H9 (cell line): ENCODE measurements around the gene TM9SF1. TPM values are rescaled to one million over a fixed set of nuclear protein-coding genes. Genes with fewer than 3 reads are reported as not detected.

Experiments used
- DNase-seq: peaks from one replicate; pipeline ENCODE4 v3.0.0-alpha.2; 2017
- H2AFZ ChIP-seq: one replicate; pipeline ENCODE4 v1.6.1; 2013; ENCODE audit warnings: mild to moderate bottlenecking, low read length, control low read depth, moderate library complexity
- H2AK5ac ChIP-seq: 2 replicates; pipeline ENCODE4 v1.6.1; 2013; ENCODE audit warnings: low read length, control low read depth, mixed read lengths; ENCODE audit not compliant: insufficient read length
- H2BK120ac ChIP-seq: one replicate; pipeline ENCODE4 v1.6.1; 2013; ENCODE audit warnings: low read depth, mild to moderate bottlenecking, low read length, control low read depth, inconsistent platforms; ENCODE audit not compliant: poor library complexity, severe bottlenecking
- H2BK12ac ChIP-seq: 2 replicates; pipeline ENCODE4 v1.6.1; 2013; ENCODE audit warnings: low read length, control low read depth, mixed read lengths, low read depth; ENCODE audit not compliant: insufficient read length
- H2BK15ac ChIP-seq: 2 replicates; pipeline ENCODE4 v1.6.1; 2013; ENCODE audit warnings: low read depth, low read length, control low read depth
- H2BK20ac ChIP-seq: one replicate; pipeline ENCODE4 v1.6.1; 2013; ENCODE audit warnings: low read depth, mild to moderate bottlenecking, low read length, control low read depth, inconsistent platforms; ENCODE audit not compliant: poor library complexity, severe bottlenecking
- H2BK5ac ChIP-seq: 2 replicates; pipeline ENCODE4 v1.6.1; 2013; ENCODE audit warnings: low read length, control low read depth, mixed read lengths; ENCODE audit not compliant: insufficient read length
- H3K14ac ChIP-seq: 2 replicates; pipeline ENCODE4 v1.6.1; 2013; ENCODE audit warnings: low read length, control low read depth; ENCODE audit not compliant: insufficient read depth
- H3K18ac ChIP-seq: 2 replicates; pipeline ENCODE4 v1.6.1; 2013; ENCODE audit warnings: low read depth, mild to moderate bottlenecking, mixed read lengths, low read length, control low read depth; ENCODE audit not compliant: insufficient read length
- H3K23ac ChIP-seq: 2 replicates; pipeline ENCODE4 v1.6.1; 2013; ENCODE audit warnings: low read length, control low read depth, mixed read lengths, low read depth; ENCODE audit not compliant: insufficient read length
- H3K23me2 ChIP-seq: 2 replicates; pipeline ENCODE4 v1.6.1; 2013; ENCODE audit warnings: low read depth, mild to moderate bottlenecking, mixed read lengths, low read length, control low read depth; ENCODE audit not compliant: insufficient read length, poor library complexity, severe bottlenecking
- H3K27ac ChIP-seq: 2 replicates; pipeline ENCODE4 v1.5.1; 2013; ENCODE audit warnings: low read length, control low read depth, mixed read lengths, low read depth; ENCODE audit not compliant: insufficient read length
- H3K27me3 ChIP-seq: 2 replicates; pipeline ENCODE4 v1.6.1; 2013; ENCODE audit warnings: low read length, control low read depth, inconsistent platforms; ENCODE audit not compliant: insufficient read depth
- H3K4ac ChIP-seq: 2 replicates; pipeline ENCODE4 v1.6.1; 2013; ENCODE audit warnings: low read depth, mild to moderate bottlenecking, control low read depth, inconsistent platforms, low read length, moderate library complexity
- H3K4me1 ChIP-seq: 2 replicates; pipeline ENCODE4 v1.6.1; 2013; ENCODE audit warnings: low read length, control low read depth, inconsistent platforms; ENCODE audit not compliant: insufficient read depth
- H3K4me2 ChIP-seq: 2 replicates; pipeline ENCODE4 v1.6.1; 2013; ENCODE audit warnings: low read length, control low read depth, mixed read lengths; ENCODE audit not compliant: insufficient read length, insufficient read depth
- H3K56ac ChIP-seq: 2 replicates; pipeline ENCODE4 v1.6.1; 2013; ENCODE audit warnings: low read depth, mild to moderate bottlenecking, mixed read lengths, low read length, control low read depth; ENCODE audit not compliant: insufficient read length
- H3K79me1 ChIP-seq: 2 replicates; pipeline ENCODE4 v1.6.1; 2013; ENCODE audit warnings: low read depth, mild to moderate bottlenecking, moderate library complexity, low read length, control low read depth, inconsistent platforms; ENCODE audit not compliant: insufficient read depth, poor library complexity, severe bottlenecking
- H3K79me2 ChIP-seq: 2 replicates; pipeline ENCODE4 v1.6.1; 2013; ENCODE audit warnings: low read length, control low read depth, inconsistent platforms; ENCODE audit not compliant: insufficient read depth
- H3K9ac ChIP-seq: 2 replicates; pipeline ENCODE4 v1.6.1; 2013; ENCODE audit warnings: low read length, control low read depth, mixed read lengths; ENCODE audit not compliant: insufficient read length; ENCODE audit errors: extremely low read depth
- H3K9me3 ChIP-seq: one replicate; pipeline ENCODE4 v1.6.1; 2013; ENCODE audit warnings: low read depth, low read length, inconsistent platforms; ENCODE audit not compliant: control insufficient read depth
- H3T11ph ChIP-seq: one replicate; pipeline ENCODE4 v1.6.1; 2013; ENCODE audit warnings: mild to moderate bottlenecking, low read length, control low read depth, inconsistent platforms
- H4K20me1 ChIP-seq: one replicate; pipeline ENCODE4 v1.6.1; 2013; ENCODE audit not compliant: control insufficient read depth, insufficient read length, insufficient read depth
- H4K5ac ChIP-seq: 2 replicates; pipeline ENCODE4 v1.6.1; 2013; ENCODE audit warnings: low read depth, mild to moderate bottlenecking, mixed read lengths, low read length, control low read depth; ENCODE audit not compliant: insufficient read length
- H4K8ac ChIP-seq: replicated peaks from 2 replicates; pipeline ENCODE4 v1.6.1; 2013; ENCODE audit warnings: low read length, control low read depth, mixed read lengths, low read depth; ENCODE audit not compliant: insufficient read length
- H4K91ac ChIP-seq: 2 replicates; pipeline ENCODE4 v1.6.1; 2013; ENCODE audit warnings: low read depth, mild to moderate bottlenecking, moderate library complexity, mixed read lengths, low read length, control low read depth; ENCODE audit not compliant: insufficient read length
- H3K27ac Mint-ChIP-seq, 3 experiments: 2 replicates in 2 of 3; 3 replicates in 1 of 3; pipeline ENCODE4 v1.8.0; 2020 to 2021; ENCODE audit warnings: mixed read lengths in 3 of 3, mild to moderate bottlenecking in 1 of 3, moderate library complexity in 1 of 3
- H3K27me3 Mint-ChIP-seq: 2 replicates; pipeline ENCODE4 v1.8.0; 2021; ENCODE audit warnings: low read depth, mild to moderate bottlenecking, moderate library complexity, mixed read lengths
- H3K36me3 Mint-ChIP-seq, 3 experiments: 2 replicates in 2 of 3; 3 replicates in 1 of 3; pipeline ENCODE4 v1.8.0; 2020 to 2021; ENCODE audit warnings: low read depth in 3 of 3, mixed read lengths in 3 of 3; ENCODE audit not compliant: insufficient read depth in 1 of 3
- H3K4me1 Mint-ChIP-seq, 2 experiments: 2 replicates each; pipeline ENCODE4 v1.8.0; 2020; ENCODE audit warnings: mixed read lengths in 2 of 2
- H3K4me3 Mint-ChIP-seq, 2 experiments: 2 replicates in 1 of 2; 3 replicates in 1 of 2; pipeline ENCODE4 v1.8.0; 2020 to 2021; ENCODE audit warnings: mild to moderate bottlenecking in 2 of 2, mixed read lengths in 2 of 2, moderate library complexity in 1 of 2
- H3K9me3 Mint-ChIP-seq, 2 experiments: 2 replicates in 1 of 2; 3 replicates in 1 of 2; pipeline ENCODE4 v1.8.0; 2020; ENCODE audit warnings: mild to moderate bottlenecking in 2 of 2, mixed read lengths in 2 of 2, moderate library complexity in 1 of 2
- CTCF ChIP-seq: fragments of 200-600 bp; sonication (generic); conservative IDR thresholded peaks from 3 replicates; pipeline ENCODE4 v1.8.0; 2021; ENCODE audit warnings: antibody characterized with exemption, mild to moderate bottlenecking
- WGBS: extraction: QIAGEN DNeasy Blood & Tissue Kit; methylation state at CpG from one replicate; pipeline ENCODE4 v1.1.7; 2013; ENCODE audit warnings: missing lambda C conversion rate, low lambda C conversion rate, mixed read lengths; ENCODE audit not compliant: insufficient read length; ENCODE audit errors: extremely low coverage; 5-methylcytosine and 5-hydroxymethylcytosine counted together
- total RNA-seq: library from RNA; stranded (reverse); gene quantifications from 2 replicates; pipeline ENCODE4 v1.2.1, GENCODE V29; 2021

TM9SF1 gene
- total RNA-seq, 1 experiment from 2014 or later: 31.6 TPM

GRCh38 chr14:24156840-24157239 lies 38.4 kb downstream of the TM9SF1 start:
- Mint-ChIP-seq H3K27ac (no peak overlapping the region), H3K27me3 (no peaks in the 10 kb centered on the region; the same call in 1 of the 2 replicates), H3K4me1 (peaks cover 9 to 10% of the 10 kb centered on the region in 2 experiments), H3K36me3 (peaks cover 37 to 64% (median 57%) of the 10 kb centered on the region in 3 experiments), H3K4me3 (no peak overlapping the region), H3K9me3 (no peaks in the 10 kb centered on the region)
- Histone ChIP-seq H4K20me1 (no peaks in the 10 kb centered on the region), H3K23me2 (no peaks in the 10 kb centered on the region), H3K9me3 (no peaks in the 10 kb centered on the region), H2AK5ac (no peak overlapping the region), H3K18ac (no peak overlapping the region), H3K79me1 (no peaks in the 10 kb centered on the region), H3K4ac (no peak overlapping the region), H3K56ac (no peak overlapping the region), H3K9ac (no peak overlapping the region), H3K27me3 (no peaks in the 10 kb centered on the region), H3K4me2 (no peak overlapping the region), H3K4me1 (no peaks in the 10 kb centered on the region), H2BK20ac (no peak overlapping the region), H3K79me2 (no peaks in the 10 kb centered on the region), H2BK15ac (no peak overlapping the region), H4K8ac (no peak overlapping the region), H3K14ac (no peak overlapping the region), H3K23ac (no peak overlapping the region), H3T11ph (no peak overlapping the region), H2BK5ac (no peak overlapping the region), H2BK120ac (no peak overlapping the region), H2AFZ (no peak overlapping the region), H2BK12ac (no peak overlapping the region), H3K27ac (no peak overlapping the region), H4K5ac (no peak overlapping the region), H4K91ac (no peak overlapping the region)
- no peak for TF ChIP-seq CTCF
- no peak for DNase-seq
- no CpG with 5 or more reads among the region's 1 CpG for WGBS
